IPS-11a (cell line): ENCODE results near the gene RMC1.

Experiments
- H3K4me3 ChIP-seq: one replicate; pipeline ENCODE4 v1.5.1; 2013; ENCODE audit warnings: low read depth, low read length, control low read depth

Gene RMC1

GRCh38 chr18:23529604-23530003 is 26.3 kb downstream of the RMC1 start:
- H3K4me3 ChIP-seq: no peak overlapping the region

- no peak overlapping the region for H3K4me3 ChIP-seq
Measured at GRCh38 chr18:23530195-23530594, 26.9 kb downstream of the RMC1 start.

- no peak overlapping the region for H3K4me3 ChIP-seq
Measured at GRCh38 chr18:23531912-23532311, 28.6 kb downstream of the RMC1 start.

DNA sequence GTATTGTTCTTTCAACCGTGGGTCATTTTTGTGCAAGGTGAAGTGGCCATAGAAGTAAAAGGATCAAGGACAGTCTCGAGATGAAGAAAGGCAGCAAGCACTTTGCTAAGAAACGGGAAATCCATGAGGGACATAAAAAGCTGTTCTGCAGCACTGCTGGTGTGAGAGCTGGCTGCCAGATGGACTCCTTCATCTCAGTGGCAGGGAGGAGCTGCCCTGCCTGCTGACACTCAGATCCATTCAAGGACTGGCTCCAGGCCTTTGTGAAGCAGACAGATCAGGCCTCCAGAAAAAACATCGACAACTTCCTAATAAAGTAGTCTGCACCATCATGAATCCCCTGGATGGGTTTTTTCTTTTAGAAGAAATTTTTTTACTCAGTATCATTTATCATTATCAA is 29.5 kb downstream of the RMC1 start:
- no peak overlapping the region for H3K4me3 ChIP-seq

DNA sequence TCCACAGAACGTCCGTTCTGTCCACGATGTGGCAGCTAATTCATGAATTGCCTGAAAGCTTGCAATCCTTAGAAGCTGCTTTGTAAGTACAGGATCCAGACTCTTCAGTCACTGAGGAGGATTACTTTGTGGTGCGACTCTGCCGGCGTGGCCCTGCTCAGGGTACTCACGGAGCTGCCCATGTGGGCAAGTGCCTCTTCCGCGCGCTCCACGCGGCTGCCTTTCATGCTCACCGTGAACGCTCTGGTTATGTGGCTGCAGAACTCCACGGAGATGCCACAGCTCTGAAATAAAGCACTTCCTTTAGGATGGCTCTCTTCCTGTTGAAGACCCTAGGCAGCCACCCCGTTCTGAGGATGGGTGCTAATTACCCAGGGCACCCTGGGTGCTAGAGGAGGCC is 31.0 kb downstream of the RMC1 start:
- H3K4me3 ChIP-seq: no peak overlapping the region

- H3K4me3 ChIP-seq: no peak overlapping the region
Measured at GRCh38 chr18:23536204-23536603, 32.9 kb downstream of the RMC1 start.

DNA sequence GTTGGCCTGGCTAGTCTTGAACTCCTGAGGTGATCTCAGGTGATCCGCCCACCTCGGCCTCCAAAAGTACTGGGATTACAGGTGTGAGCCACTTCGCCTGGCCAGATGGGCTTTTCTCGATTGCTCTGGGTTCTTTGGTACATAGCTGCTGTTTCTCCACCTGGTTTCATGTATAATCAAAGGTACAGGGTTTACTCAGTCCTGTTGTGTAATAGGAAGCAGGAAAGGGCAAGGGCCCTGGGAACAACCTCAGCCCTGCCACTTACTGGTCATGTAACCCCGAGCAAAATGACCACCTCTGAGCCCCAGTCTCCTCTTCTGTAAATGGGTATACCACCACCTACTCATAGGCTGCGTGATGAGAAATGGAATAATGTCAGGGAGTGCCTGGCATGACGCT is 34.0 kb downstream of the RMC1 start:
- no peak overlapping the region for H3K4me3 ChIP-seq

GRCh38 chr18:23538001-23538400 is 34.7 kb downstream of the RMC1 start:
- H3K4me3 ChIP-seq: no peak overlapping the region

GRCh38 chr18:23538870-23539269 is 35.6 kb downstream of the RMC1 start:
- no peak overlapping the region for H3K4me3 ChIP-seq

DNA sequence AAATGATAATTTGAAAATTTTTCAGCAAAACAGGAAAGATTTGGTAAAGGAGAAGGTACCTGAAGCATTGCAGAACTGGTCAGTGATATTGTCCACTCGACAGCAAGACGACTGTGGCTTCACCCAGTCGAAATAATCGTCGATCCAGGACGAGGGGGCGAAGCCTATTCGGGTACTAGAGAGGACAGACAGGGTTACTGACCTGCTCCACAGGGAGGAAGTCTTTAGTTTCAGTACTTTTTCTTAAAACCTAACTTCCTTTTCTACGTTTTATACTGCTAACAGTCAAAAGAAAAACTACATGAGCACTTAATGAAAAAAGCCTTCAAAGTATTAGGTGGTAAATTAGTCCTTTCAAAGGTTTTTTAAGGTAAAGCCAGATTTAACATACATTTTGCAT is 36.0 kb downstream of the RMC1 start:
- no peak overlapping the region for H3K4me3 ChIP-seq

- no peak overlapping the region for H3K4me3 ChIP-seq
Measured at GRCh38 chr18:23539911-23540525, 36.7 kb downstream of the RMC1 start.

DNA sequence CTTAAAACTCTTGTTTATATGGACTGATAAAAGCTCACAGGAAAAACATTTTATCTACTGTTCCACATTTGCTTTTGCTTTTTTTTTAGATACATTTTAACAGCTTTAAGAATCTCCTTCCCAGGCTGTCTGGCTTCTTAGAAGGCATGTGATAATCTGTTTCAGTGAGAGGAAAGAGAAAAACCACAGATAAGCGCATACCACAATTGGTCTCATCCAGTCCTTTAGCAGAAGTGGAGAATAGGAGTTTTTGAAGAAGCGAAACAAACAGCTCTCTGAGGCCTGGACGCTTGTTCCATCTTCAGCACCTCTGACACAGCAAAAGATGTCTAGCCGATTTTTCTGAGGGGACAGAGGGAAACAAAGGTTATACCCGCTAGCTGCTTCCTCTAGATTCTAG is 37.6 kb downstream of the RMC1 start:
- H3K4me3 ChIP-seq: no peak overlapping the region

DNA sequence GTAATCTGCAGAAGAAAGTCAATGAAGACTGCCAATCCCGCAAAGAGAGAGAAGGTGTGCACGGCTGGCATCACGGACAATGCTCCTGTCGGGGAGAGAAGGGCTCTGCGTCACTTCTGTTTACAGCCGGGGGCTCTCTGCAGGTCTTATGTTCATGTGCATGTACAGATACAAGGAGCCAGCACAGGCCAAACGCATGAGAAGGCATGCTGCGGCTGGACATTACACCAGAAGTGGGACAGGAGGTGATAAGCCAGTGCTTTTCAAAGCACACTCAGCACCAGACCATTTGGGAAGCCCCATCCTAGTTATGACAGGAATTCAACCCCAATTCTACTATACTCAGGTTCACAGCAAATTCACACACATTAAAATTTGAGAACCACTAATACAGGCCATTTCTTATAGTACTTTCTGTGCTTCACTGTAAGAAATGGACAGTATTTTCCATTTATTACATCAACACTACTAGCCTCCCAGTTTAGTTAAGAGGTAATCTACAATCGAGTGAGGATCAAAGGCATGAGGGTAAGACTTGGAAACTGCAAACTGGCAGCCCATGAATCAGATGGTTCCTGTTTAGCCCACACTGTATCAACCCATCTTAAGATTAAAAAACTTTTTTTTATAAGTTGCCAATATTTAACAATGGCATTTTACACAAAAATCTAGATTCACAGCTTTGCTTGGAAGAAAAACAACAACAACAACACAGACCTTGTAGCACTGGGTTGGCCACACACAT is 38.2 kb downstream of the RMC1 start:
- no peak overlapping the region for H3K4me3 ChIP-seq

- no peak overlapping the region for H3K4me3 ChIP-seq
Measured at GRCh38 chr18:23542461-23542860, 39.1 kb downstream of the RMC1 start.

GRCh38 chr18:23545247-23545789 is 42.0 kb downstream of the RMC1 start:
- H3K4me3 ChIP-seq: no peak overlapping the region

DNA sequence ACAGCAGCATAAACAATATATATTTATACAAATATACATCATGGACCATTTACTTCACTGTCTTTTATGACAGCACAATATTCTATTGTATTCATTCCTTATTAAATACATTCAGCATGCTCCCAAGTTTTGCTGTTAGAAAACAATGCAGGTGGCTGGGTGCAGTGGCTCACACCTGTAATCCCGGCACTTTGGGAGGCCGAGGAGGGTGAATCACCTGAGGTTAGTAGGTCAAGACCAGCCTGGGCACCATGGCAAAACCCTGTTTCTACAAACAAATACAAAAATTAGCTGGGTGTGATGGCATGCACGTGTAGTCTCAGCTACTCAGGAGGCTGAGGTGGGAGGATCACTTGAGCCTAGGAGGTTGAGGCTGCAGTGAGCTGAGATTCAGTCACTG is 44.0 kb downstream of the RMC1 start:
- no peak overlapping the region for H3K4me3 ChIP-seq

DNA sequence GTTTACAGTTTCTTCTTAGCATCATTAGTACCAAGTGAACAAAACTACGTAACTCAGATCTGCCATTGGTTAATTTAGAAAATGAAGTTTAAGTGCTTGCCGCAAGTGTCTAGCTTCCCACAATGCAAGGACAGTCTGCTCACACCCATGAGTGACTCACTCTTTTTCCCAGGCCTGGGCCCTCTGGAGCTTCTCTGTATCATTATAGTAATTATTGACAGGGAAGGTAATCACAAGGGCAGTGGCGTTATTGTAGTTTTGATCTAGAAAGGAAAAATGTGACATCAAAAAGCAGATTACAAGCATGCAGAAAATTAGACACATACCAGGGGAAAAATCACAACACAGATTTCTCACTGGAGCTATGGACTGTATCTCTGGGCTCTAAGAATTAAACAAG is 44.5 kb downstream of the RMC1 start:
- no peak overlapping the region for H3K4me3 ChIP-seq

DNA sequence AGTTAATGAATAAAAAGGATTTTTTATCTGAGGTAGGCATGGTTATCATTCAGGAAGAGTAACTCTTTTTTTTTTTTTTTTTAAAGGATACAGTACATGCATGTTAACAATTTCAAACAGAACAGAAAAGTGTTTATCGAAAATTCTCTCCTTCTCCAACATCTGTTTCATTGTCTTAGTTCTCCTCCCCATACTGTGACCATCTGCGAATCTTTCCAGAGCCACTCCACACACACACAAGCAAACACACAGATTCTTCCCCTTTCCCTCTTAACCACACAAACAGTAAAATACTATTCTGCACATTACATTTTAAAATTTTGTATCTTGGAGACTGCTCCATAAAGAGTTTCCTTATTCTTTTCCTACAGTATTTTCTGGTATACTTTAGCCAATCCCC is 45.0 kb downstream of the RMC1 start:
- H3K4me3 ChIP-seq: no peak overlapping the region

DNA sequence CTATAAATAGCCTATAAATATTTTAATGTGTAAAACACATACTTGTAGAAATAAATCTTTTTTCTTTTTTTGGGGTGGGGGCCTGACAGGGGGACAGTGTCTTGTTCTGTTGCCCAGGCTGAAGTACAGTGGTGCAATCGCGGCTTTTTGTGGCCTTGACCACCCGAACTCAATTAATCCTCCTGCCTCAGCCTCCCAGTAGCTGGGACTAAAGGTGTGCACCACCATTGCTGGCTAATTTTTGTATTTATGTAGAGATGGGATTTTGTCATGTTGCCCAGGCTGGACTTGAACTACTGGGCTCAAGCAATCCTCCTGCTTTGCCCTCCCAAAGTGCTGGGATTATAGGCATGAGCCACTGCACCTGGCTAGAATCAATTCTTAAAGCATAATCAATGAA is 45.4 kb downstream of the RMC1 start:
- H3K4me3 ChIP-seq: no peak overlapping the region

GRCh38 chr18:23550898-23551297 is 47.6 kb downstream of the RMC1 start:
- H3K4me3 ChIP-seq: no peak overlapping the region

DNA sequence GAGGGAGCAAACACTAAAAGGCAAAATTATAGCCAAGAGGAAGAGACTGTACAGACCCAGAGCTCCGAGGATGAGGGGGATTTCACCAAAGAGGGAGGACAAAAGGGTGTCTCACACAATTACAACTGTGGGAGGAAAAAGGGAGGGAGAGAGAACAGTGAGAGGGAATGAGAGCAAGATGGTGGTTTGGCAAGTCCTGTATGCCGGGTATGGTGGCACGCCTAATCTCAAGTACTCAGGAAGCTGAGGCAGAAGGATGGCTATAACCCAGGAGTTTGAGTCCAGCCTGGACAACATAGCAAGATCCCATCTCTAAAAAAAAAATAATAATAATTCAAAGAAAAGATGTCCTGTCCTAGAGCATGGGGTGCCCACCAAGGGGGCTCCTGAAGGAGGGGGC is 48.7 kb downstream of the RMC1 start:
- no peak overlapping the region for H3K4me3 ChIP-seq

- H3K4me3 ChIP-seq: no peak overlapping the region
Measured at GRCh38 chr18:23552505-23552904, 49.2 kb downstream of the RMC1 start.

GRCh38 chr18:23553887-23554286 is 50.6 kb downstream of the RMC1 start:
- no peak overlapping the region for H3K4me3 ChIP-seq
